ENCODE data around the gene GRK3.

GRK3 gene

GRCh38 chr22:25742918-25743708 lies 178.6 kb downstream of the GRK3 start:
- DNase-seq = no peak

- DNase-seq = no peak
These were observed 180.2 kb downstream of the GRK3 start for GRCh38 chr22:25744694-25745093.

- no peak for DNase-seq
These were observed 181.0 kb downstream of the GRK3 start for GRCh38 chr22:25745341-25746011.

GRCh38 chr22:25746012-25746373 lies 181.5 kb downstream of the GRK3 start:
- no peak for DNase-seq

- peak; percentile 69 for DNase-seq
These were observed 182.9 kb downstream of the GRK3 start for GRCh38 chr22:25747245-25747944.

- DNase-seq = no peak
These were observed 183.7 kb downstream of the GRK3 start for GRCh38 chr22:25748140-25748539.

- DNase-seq = no peak
These were observed 184.2 kb downstream of the GRK3 start for GRCh38 chr22:25748704-25749103.

GRCh38 chr22:25749420-25750169 lies 185.1 kb downstream of the GRK3 start:
- no peak for DNase-seq

- no peak for DNase-seq
These were observed 186.2 kb downstream of the GRK3 start for GRCh38 chr22:25750569-25751173.

- DNase-seq = no peak
These were observed 186.7 kb downstream of the GRK3 start for GRCh38 chr22:25751174-25751581.

GRCh38 chr22:25752615-25753214 lies 188.2 kb downstream of the GRK3 start:
- no peak for DNase-seq

GRCh38 chr22:25753252-25753651 lies 188.8 kb downstream of the GRK3 start:
- DNase-seq = no peak

GRCh38 chr22:25754527-25755202 lies 190.2 kb downstream of the GRK3 start:
- peak; percentile 29 for DNase-seq

GRCh38 chr22:25757686-25758085 lies 193.2 kb downstream of the GRK3 start:
- no peak for DNase-seq

GRCh38 chr22:25758316-25758715 lies 193.8 kb downstream of the GRK3 start:
- no peak for DNase-seq

- DNase-seq = no peak
These were observed 195.4 kb downstream of the GRK3 start for GRCh38 chr22:25759825-25760231.

- DNase-seq = no peak
These were observed 195.8 kb downstream of the GRK3 start for GRCh38 chr22:25760294-25760693.

GRCh38 chr22:25760848-25761595 lies 196.5 kb downstream of the GRK3 start:
- DNase-seq = no peak

- DNase-seq = no peak
These were observed 197.7 kb downstream of the GRK3 start for GRCh38 chr22:25762147-25762546.

- DNase-seq = no peak
These were observed 198.8 kb downstream of the GRK3 start for GRCh38 chr22:25763239-25763777.
